Renal cortical epithelial cell (primary cell): ENCODE results near the gene CBLL2. TPM values are rescaled to one million over a fixed set of nuclear protein-coding genes. Genes with fewer than 3 reads are reported as not detected.

Experiments
- total RNA-seq: library from RNA; depleted of rRNA; stranded (reverse); fragments of >200 nt; gene quantifications from 2 replicates; pipeline ENCODE4 v1.2.3, GENCODE V29; 2014

Gene CBLL2
- total RNA-seq, 1 donor from 2014 or later, result not detected

Other genes starting within 250 kb of the CBLL2 start
- 0.35 and 1.0 TPM in 2 replicates for gene PHEX, start 240.6 kb upstream of the CBLL2 start, total RNA-seq